GM23338 (cell line): ENCODE data around the gene RPL14. TPM values are rescaled to one million over a fixed set of nuclear protein-coding genes. Genes with fewer than 3 reads are reported as not detected.
"Not testable (repeated sequence)": the region's sequence is repeated elsewhere in the genome, so short reads cannot be mapped to it uniquely, and the experiment has no call there.

Experiments
- ATAC-seq: fragments of 200-7000 bp; cut with Tn5 transposase; 3 replicates; pipeline ENCODE4 v1.9.1; 2020
- DNase-seq: peaks from one replicate; pipeline ENCODE4 v3.0.0-alpha.2; 2015; ENCODE audit warnings: low spot score
- H2AFZ ChIP-seq: fragments of 200-600 bp; sonication (generic); 2 replicates; pipeline ENCODE4 v1.8.0; 2016; ENCODE audit warnings: antibody characterized with exemption, mild to moderate bottlenecking, moderate library complexity
- H3F3A ChIP-seq: fragments of 200-600 bp; sonication (generic); replicated peaks from 2 replicates; pipeline ENCODE4 v1.8.0; 2017; ENCODE audit warnings: antibody characterized with exemption, mixed run types, low read depth
- H3K27ac ChIP-seq: fragments of 200-600 bp; sonication (generic); 2 replicates; pipeline ENCODE4 v1.6.1; 2016; ENCODE audit warnings: low read depth
- H3K27me3 ChIP-seq: fragments of 200-600 bp; sonication (generic); 2 replicates; pipeline ENCODE4 v1.8.0; 2016; ENCODE audit warnings: mild to moderate bottlenecking, mixed run types, moderate library complexity; ENCODE audit not compliant: insufficient read depth
- H3K36me3 ChIP-seq: fragments of 200-600 bp; sonication (generic); 2 replicates; pipeline ENCODE4 v1.8.0; 2016; ENCODE audit warnings: mild to moderate bottlenecking; ENCODE audit not compliant: insufficient read depth
- H3K4me1 ChIP-seq: fragments of 200-600 bp; sonication (generic); 2 replicates; pipeline ENCODE4 v1.8.0; 2016; ENCODE audit warnings: mild to moderate bottlenecking, moderate library complexity; ENCODE audit not compliant: insufficient read depth
- H3K4me2 ChIP-seq: fragments of 200-600 bp; sonication (generic); 2 replicates; pipeline ENCODE4 v1.7.1; 2017; ENCODE audit warnings: mixed run types
- H3K4me3 ChIP-seq: fragments of 200-600 bp; sonication (generic); 2 replicates; pipeline ENCODE4 v1.6.1; 2016; ENCODE audit warnings: mixed run types
- H3K79me2 ChIP-seq: fragments of 200-600 bp; sonication (generic); replicated peaks from 2 replicates; pipeline ENCODE4 v1.8.0; 2017; ENCODE audit warnings: mild to moderate bottlenecking; ENCODE audit not compliant: insufficient read depth
- H3K9me2 ChIP-seq: fragments of 200-600 bp; sonication (generic); 2 replicates; pipeline ENCODE4 v1.8.0; 2017; ENCODE audit not compliant: insufficient read depth
- H4K20me1 ChIP-seq: fragments of 200-600 bp; sonication (generic); replicated peaks from 2 replicates; pipeline ENCODE4 v1.8.0; 2017; ENCODE audit warnings: mild to moderate bottlenecking; ENCODE audit not compliant: insufficient read depth
- H3K27ac Mint-ChIP-seq: 2 replicates; pipeline ENCODE4 v1.8.0; 2020; ENCODE audit warnings: inconsistent platforms, mild to moderate bottlenecking, moderate library complexity, mixed read lengths
- H3K27me3 Mint-ChIP-seq: 3 replicates; pipeline ENCODE4 v1.8.0; 2022; ENCODE audit warnings: low read depth, mild to moderate bottlenecking, moderate library complexity, mixed read lengths, inconsistent platforms; ENCODE audit not compliant: insufficient read depth, poor library complexity
- H3K36me3 Mint-ChIP-seq: 3 replicates; pipeline ENCODE4 v1.8.0; 2021; ENCODE audit warnings: low read depth, mild to moderate bottlenecking, inconsistent platforms, moderate library complexity, mixed read lengths
- H3K4me1 Mint-ChIP-seq: 3 replicates; pipeline ENCODE4 v1.8.0; 2020; ENCODE audit warnings: mild to moderate bottlenecking, inconsistent platforms, mixed read lengths
- H3K4me3 Mint-ChIP-seq: 3 replicates; pipeline ENCODE4 v1.8.0; 2021; ENCODE audit warnings: moderate library complexity, mild to moderate bottlenecking, inconsistent platforms, mixed read lengths
- H3K9me3 Mint-ChIP-seq: 3 replicates; pipeline ENCODE4 v1.8.0; 2020; ENCODE audit warnings: moderate library complexity, mild to moderate bottlenecking, inconsistent platforms, mixed read lengths
- CREB1 ChIP-seq: fragments of 250-450 bp; sonication (Bioruptor Pico); IDR thresholded peaks from 2 replicates; pipeline ENCODE4 v1.5.0; 2020; ENCODE audit warnings: low read depth, mild to moderate bottlenecking, moderate library complexity
- CTCF ChIP-seq, 2 experiments: fragments of 200-600 bp in 1 of 2; sonication (generic) in 1 of 2; conservative IDR thresholded peaks; 2 replicates each; pipeline versions ENCODE4 v1.5.1 to v1.6.1; 2016 to 2017; ENCODE audit warnings: antibody characterized with exemption in 2 of 2, low read depth in 2 of 2, mild to moderate bottlenecking in 2 of 2, moderate library complexity in 1 of 2
- ETS1 ChIP-seq: IDR thresholded peaks from 2 replicates; pipeline ENCODE4 v1.6.1; 2016; ENCODE audit warnings: antibody characterized with exemption
- JUNB ChIP-seq: IDR thresholded peaks from one replicate; pipeline ENCODE4 v1.6.1; 2016; ENCODE audit warnings: antibody characterized with exemption; ENCODE audit not compliant: unreplicated experiment
- POLR2AphosphoS5 ChIP-seq: IDR thresholded peaks from 2 replicates; pipeline ENCODE4 v1.6.1; 2016; ENCODE audit warnings: antibody characterized with exemption, low read depth
- STAT1 ChIP-seq: IDR thresholded peaks from one replicate; pipeline ENCODE4 v1.6.1; 2016; ENCODE audit warnings: antibody characterized with exemption; ENCODE audit not compliant: unreplicated experiment
- ZNF114 ChIP-seq: fragments of 250-450 bp; sonication (Bioruptor Pico); IDR thresholded peaks from 2 replicates; pipeline ENCODE4 v1.5.0; 2020; ENCODE audit warnings: mild to moderate bottlenecking, moderate library complexity
- polyA plus RNA-seq: library from polyadenylated mRNA; unstranded; fragments of >200 nt; fragmentation: Nextera tagmentation; extraction: Ambion mirVana; gene quantifications from 2 replicates; pipeline ENCODE4 v1.2.1, GENCODE V29; 2016
- total RNA-seq: library from RNA; depleted of rRNA; stranded (reverse); fragments of >200 nt; shearing (Covaris generic); gene quantifications from 2 replicates; pipeline ENCODE4 v1.2.3, GENCODE V29; 2014
- TF ChIP-seq, protein P1 (sequence below): fragments of 250-450 bp; sonication (Bioruptor Pico); IDR thresholded peaks from 2 replicates; pipeline ENCODE4 v1.5.0; 2020; ENCODE audit warnings: mild to moderate bottlenecking, moderate library complexity
- TF ChIP-seq, protein P2 (sequence below): IDR thresholded peaks from one replicate; pipeline ENCODE4 v1.6.1; 2018; ENCODE audit warnings: antibody characterized with exemption; ENCODE audit not compliant: unreplicated experiment

The RPL14 gene
- total and polyA plus RNA-seq, 2 experiments from 2014 or later = 596 to 1,748 TPM

- H3K9me3 Mint-ChIP-seq, H3K27me3 ChIP-seq, H3K27me3 Mint-ChIP-seq, H3K27ac Mint-ChIP-seq, ATAC-seq, H3K4me2 ChIP-seq, H3K4me3 Mint-ChIP-seq, H3K4me3 ChIP-seq, H2AFZ ChIP-seq, DNase-seq, H3K9me2 ChIP-seq: not testable (repeated sequence)
- H3K79me2 ChIP-seq = peaks cover 34% of the 10 kb centered on the region
- H3K4me1 Mint-ChIP-seq = peaks cover 27% of the 10 kb centered on the region
- peaks cover 77% of the 10 kb centered on the region for H3K36me3 Mint-ChIP-seq
- H4K20me1 ChIP-seq = peaks cover 53% of the 10 kb centered on the region
- peaks cover 15% of the 10 kb centered on the region for H3K4me1 ChIP-seq
- H3K36me3 ChIP-seq = peaks cover 62% of the 10 kb centered on the region
- H3F3A ChIP-seq = peaks cover 56% of the 10 kb centered on the region
- H3K27ac ChIP-seq = peak overlapping the region; percentile 42; the same call in 1 of the 2 replicates
Observed at GRCh38 chr3:40460481-40460880, 3.3 kb downstream of the RPL14 start.

GRCh38 chr3:40461161-40461560, 4.0 kb downstream of the RPL14 start:
- Mint-ChIP-seq H3K27me3 (peaks cover 6% of the 10 kb centered on the region), H3K27ac (no peak overlapping the region), H3K9me3 (no peaks in the 10 kb centered on the region), H3K36me3 (peaks cover 77% of the 10 kb centered on the region), H3K4me1 (peaks cover 27% of the 10 kb centered on the region), H3K4me3 (no peak overlapping the region)
- H3K4me2 ChIP-seq = no peak overlapping the region
- ATAC-seq (no peak), DNase-seq (no peak)
- H2AFZ ChIP-seq = no peak overlapping the region
- no peak overlapping the region for H3K4me3 ChIP-seq
- peaks cover 34% of the 10 kb centered on the region for H3K79me2 ChIP-seq
- H3F3A ChIP-seq = peaks cover 58% of the 10 kb centered on the region
- H3K27me3 ChIP-seq = no peaks in the 10 kb centered on the region
- TF ChIP-seq JUNB = no peak
- TF ChIP-seq, protein P1, sequence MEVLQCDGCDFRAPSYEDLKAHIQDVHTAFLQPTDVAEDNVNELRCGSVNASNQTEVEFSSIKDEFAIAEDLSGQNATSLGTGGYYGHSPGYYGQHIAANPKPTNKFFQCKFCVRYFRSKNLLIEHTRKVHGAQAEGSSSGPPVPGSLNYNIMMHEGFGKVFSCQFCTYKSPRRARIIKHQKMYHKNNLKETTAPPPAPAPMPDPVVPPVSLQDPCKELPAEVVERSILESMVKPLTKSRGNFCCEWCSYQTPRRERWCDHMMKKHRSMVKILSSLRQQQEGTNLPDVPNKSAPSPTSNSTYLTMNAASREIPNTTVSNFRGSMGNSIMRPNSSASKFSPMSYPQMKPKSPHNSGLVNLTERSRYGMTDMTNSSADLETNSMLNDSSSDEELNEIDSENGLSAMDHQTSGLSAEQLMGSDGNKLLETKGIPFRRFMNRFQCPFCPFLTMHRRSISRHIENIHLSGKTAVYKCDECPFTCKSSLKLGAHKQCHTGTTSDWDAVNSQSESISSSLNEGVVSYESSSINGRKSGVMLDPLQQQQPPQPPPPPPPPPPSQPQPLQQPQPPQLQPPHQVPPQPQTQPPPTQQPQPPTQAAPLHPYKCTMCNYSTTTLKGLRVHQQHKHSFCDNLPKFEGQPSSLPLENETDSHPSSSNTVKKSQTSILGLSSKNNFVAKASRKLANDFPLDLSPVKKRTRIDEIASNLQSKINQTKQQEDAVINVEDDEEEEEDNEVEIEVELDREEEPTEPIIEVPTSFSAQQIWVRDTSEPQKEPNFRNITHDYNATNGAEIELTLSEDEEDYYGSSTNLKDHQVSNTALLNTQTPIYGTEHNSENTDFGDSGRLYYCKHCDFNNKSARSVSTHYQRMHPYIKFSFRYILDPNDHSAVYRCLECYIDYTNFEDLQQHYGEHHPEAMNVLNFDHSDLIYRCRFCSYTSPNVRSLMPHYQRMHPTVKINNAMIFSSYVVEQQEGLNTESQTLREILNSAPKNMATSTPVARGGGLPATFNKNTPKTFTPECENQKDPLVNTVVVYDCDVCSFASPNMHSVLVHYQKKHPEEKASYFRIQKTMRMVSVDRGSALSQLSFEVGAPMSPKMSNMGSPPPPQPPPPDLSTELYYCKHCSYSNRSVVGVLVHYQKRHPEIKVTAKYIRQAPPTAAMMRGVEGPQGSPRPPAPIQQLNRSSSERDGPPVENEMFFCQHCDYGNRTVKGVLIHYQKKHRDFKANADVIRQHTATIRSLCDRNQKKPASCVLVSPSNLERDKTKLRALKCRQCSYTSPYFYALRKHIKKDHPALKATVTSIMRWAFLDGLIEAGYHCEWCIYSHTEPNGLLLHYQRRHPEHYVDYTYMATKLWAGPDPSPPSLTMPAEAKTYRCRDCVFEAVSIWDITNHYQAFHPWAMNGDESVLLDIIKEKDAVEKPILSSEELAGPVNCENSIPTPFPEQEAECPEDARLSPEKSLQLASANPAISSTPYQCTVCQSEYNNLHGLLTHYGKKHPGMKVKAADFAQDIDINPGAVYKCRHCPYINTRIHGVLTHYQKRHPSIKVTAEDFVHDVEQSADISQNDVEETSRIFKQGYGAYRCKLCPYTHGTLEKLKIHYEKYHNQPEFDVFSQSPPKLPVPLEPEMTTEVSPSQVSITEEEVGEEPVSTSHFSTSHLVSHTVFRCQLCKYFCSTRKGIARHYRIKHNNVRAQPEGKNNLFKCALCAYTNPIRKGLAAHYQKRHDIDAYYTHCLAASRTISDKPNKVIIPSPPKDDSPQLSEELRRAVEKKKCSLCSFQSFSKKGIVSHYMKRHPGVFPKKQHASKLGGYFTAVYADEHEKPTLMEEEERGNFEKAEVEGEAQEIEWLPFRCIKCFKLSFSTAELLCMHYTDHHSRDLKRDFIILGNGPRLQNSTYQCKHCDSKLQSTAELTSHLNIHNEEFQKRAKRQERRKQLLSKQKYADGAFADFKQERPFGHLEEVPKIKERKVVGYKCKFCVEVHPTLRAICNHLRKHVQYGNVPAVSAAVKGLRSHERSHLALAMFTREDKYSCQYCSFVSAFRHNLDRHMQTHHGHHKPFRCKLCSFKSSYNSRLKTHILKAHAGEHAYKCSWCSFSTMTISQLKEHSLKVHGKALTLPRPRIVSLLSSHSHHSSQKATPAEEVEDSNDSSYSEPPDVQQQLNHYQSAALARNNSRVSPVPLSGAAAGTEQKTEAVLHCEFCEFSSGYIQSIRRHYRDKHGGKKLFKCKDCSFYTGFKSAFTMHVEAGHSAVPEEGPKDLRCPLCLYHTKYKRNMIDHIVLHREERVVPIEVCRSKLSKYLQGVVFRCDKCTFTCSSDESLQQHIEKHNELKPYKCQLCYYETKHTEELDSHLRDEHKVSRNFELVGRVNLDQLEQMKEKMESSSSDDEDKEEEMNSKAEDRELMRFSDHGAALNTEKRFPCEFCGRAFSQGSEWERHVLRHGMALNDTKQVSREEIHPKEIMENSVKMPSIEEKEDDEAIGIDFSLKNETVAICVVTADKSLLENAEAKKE (CRISPR knock-in tag) = no peak
- TF ChIP-seq STAT1 = no peak
- TF ChIP-seq ETS1 = no peak
- TF ChIP-seq ZNF114 (CRISPR knock-in tag) = no peak
- TF ChIP-seq CTCF (conservative IDR thresholded peaks at IDR 0.05; ENCODE audit: low read depth in 2 of 2) = no peak
- TF ChIP-seq, protein P2, sequence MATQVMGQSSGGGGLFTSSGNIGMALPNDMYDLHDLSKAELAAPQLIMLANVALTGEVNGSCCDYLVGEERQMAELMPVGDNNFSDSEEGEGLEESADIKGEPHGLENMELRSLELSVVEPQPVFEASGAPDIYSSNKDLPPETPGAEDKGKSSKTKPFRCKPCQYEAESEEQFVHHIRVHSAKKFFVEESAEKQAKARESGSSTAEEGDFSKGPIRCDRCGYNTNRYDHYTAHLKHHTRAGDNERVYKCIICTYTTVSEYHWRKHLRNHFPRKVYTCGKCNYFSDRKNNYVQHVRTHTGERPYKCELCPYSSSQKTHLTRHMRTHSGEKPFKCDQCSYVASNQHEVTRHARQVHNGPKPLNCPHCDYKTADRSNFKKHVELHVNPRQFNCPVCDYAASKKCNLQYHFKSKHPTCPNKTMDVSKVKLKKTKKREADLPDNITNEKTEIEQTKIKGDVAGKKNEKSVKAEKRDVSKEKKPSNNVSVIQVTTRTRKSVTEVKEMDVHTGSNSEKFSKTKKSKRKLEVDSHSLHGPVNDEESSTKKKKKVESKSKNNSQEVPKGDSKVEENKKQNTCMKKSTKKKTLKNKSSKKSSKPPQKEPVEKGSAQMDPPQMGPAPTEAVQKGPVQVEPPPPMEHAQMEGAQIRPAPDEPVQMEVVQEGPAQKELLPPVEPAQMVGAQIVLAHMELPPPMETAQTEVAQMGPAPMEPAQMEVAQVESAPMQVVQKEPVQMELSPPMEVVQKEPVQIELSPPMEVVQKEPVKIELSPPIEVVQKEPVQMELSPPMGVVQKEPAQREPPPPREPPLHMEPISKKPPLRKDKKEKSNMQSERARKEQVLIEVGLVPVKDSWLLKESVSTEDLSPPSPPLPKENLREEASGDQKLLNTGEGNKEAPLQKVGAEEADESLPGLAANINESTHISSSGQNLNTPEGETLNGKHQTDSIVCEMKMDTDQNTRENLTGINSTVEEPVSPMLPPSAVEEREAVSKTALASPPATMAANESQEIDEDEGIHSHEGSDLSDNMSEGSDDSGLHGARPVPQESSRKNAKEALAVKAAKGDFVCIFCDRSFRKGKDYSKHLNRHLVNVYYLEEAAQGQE = no peak
- TF ChIP-seq CREB1 (CRISPR knock-in tag) = no peak
- no peak for TF ChIP-seq POLR2AphosphoS5
- peaks cover 62% of the 10 kb centered on the region for H3K36me3 ChIP-seq
- H4K20me1 ChIP-seq = peaks cover 53% of the 10 kb centered on the region
- H3K4me1 ChIP-seq = peaks cover 15% of the 10 kb centered on the region
- H3K27ac ChIP-seq = peak overlapping the region; percentile 42; the same call in 1 of the 2 replicates
- no peaks in the 10 kb centered on the region for H3K9me2 ChIP-seq
